ENCODE results near the gene FKBP5. TPM values are rescaled to one million over a fixed set of nuclear protein-coding genes. Genes with fewer than 3 reads are reported as not detected.
A peak's percentile ranks its signal among the peaks of the same experiment; 100 is the strongest.
"Not testable (repeated sequence)": the region's sequence is repeated elsewhere in the genome, so short reads cannot be mapped to it uniquely, and the experiment has no call there.

Gene FKBP5
- total and polyA plus RNA-seq, 3 donors from 2014 or later, result 86.8 to 185 (median 156) TPM

DNA sequence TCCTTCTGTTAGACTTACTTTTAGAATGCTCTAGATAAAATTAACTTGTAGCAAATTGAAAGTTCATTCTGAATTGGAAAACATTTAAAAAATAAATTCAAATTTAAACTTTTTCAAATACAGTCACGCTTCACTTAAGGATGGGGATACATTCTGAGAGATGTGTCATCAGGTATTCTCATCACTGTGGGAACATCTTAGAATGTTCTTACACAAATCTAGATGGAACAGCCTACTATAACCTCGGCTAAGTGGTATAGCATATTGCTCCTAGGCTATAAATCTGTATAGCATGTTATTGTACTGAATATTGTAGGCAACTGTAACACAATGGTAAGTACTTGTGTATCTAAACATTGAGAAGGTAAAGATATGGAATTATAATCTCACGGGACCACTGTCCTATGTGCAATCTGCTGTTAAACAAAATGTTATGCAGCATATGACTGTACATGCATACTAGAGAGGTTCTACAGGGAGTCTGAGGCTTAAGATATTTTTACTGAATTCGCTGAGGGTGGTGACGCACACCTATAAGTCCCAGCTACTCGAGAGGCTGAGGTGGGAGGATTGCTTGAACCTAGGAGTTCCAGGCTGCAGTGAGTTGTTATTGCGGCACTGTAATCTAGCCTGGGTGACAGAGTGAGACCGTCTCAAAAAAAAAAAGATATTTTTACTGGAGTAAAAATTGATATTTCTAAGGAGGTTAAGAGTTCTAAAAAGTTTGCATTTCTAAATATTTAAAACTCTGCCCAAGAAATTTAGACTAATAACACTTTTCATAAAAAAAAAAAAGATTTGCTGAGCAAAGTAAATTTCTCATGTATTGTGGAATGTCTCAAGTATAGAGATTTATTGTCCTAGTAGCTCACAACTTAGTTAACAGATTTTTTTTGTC lies 88.7 kb downstream of the FKBP5 start:
- intact Hi-C loops (cut with DNase I; ENCODE audit: low total_unique reads), result loop anchor here (5.0 kb wide), 2 partner anchors 87 to 127 kb away; partner anchors contain the start of gene FKBP5
- Histone ChIP-seq H3K4me3 (no peak overlapping the region), H3K9me3 (no peaks in the 10 kb centered on the region), H3K27ac (peak overlapping the region; percentile 96 to 97), H3K36me3 (ENCODE audit: low read depth, missing control alignments) (no peaks in the 10 kb centered on the region), H3K27me3 (no peaks in the 10 kb centered on the region), H3K4me1 (peaks cover 63% of the 10 kb centered on the region)
- TF ChIP-seq, protein P1, sequence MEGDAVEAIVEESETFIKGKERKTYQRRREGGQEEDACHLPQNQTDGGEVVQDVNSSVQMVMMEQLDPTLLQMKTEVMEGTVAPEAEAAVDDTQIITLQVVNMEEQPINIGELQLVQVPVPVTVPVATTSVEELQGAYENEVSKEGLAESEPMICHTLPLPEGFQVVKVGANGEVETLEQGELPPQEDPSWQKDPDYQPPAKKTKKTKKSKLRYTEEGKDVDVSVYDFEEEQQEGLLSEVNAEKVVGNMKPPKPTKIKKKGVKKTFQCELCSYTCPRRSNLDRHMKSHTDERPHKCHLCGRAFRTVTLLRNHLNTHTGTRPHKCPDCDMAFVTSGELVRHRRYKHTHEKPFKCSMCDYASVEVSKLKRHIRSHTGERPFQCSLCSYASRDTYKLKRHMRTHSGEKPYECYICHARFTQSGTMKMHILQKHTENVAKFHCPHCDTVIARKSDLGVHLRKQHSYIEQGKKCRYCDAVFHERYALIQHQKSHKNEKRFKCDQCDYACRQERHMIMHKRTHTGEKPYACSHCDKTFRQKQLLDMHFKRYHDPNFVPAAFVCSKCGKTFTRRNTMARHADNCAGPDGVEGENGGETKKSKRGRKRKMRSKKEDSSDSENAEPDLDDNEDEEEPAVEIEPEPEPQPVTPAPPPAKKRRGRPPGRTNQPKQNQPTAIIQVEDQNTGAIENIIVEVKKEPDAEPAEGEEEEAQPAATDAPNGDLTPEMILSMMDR (IDR thresholded peaks at IDR 0.05), result no peak
- TF ChIP-seq POLR2A (IDR thresholded peaks at IDR 0.05), result no peak
- no peak for DNase-seq
- 52 to 59% methylated on average over 8 of the region's 8 CpGs for WGBS, 2 donors

DNA sequence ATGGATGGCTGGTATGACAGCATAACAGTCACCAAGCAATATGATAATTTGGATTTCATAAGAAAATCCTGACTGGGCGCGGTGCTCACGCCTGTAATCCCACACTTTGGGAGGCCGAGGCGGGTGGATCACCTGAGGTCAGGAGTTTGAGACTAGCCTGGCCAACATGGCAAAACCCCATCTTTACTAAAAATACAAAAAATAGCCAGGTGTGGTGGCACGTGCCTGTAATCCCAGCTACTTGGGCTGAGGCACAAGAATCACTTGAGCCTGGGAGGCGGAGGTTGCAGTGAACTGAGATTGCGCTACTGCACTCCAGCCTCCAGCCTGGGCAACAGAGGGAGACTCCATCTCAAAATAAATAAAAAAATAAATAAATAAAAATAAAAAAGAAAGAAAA lies 90.1 kb downstream of the FKBP5 start:
- H3K4me3 ChIP-seq; H3K9me3 ChIP-seq; intact Hi-C loops (cut with DNase I; ENCODE audit: low total_unique reads); DNase-seq; H3K27me3 ChIP-seq; H3K36me3 ChIP-seq (ENCODE audit: low read depth, missing control alignments): not testable (repeated sequence)
- 95 to 96% methylated on average over 8 of the region's 8 CpGs for WGBS, 2 donors
- Histone ChIP-seq H3K4me1 (peaks cover 54% of the 10 kb centered on the region), H3K27ac (peak overlapping the region; percentile 96 to 97)

GRCh38 chr6:35596448-35597442 lies 92.0 kb downstream of the FKBP5 start:
- no peak for DNase-seq
- Histone ChIP-seq H3K27ac (peak overlapping the region; percentile 6 to 97), H3K36me3 (ENCODE audit: low read depth, missing control alignments) (no peaks in the 10 kb centered on the region), H3K27me3 (no peaks in the 10 kb centered on the region), H3K4me1 (peaks cover 54% of the 10 kb centered on the region), H3K9me3 (no peaks in the 10 kb centered on the region), H3K4me3 (no peak overlapping the region)
- intact Hi-C loops (cut with DNase I; ENCODE audit: low total_unique reads), result no loop called here
- TF ChIP-seq, protein P1 (IDR thresholded peaks at IDR 0.05), result no peak
- TF ChIP-seq POLR2A (IDR thresholded peaks at IDR 0.05), result no peak
- 68 to 80% methylated on average over 8 of the region's 8 CpGs for WGBS, 2 donors

- TF ChIP-seq POLR2A (IDR thresholded peaks at IDR 0.05), result no peak
- TF ChIP-seq, protein P1 (IDR thresholded peaks at IDR 0.05), result no peak
- H3K36me3 ChIP-seq (ENCODE audit: low read depth, missing control alignments), result no peaks in the 10 kb centered on the region
- 91 to 92% methylated on average over 6 of the region's 6 CpGs for WGBS, 2 donors
- intact Hi-C loops (cut with DNase I; ENCODE audit: low total_unique reads), result no loop called here
- no peak for DNase-seq
- H3K27me3 ChIP-seq, result no peaks in the 10 kb centered on the region
- H3K4me1 ChIP-seq, result peaks cover 52% of the 10 kb centered on the region
- H3K27ac ChIP-seq, result peak overlapping the region; percentile 24 to 97
- no peaks in the 10 kb centered on the region for H3K9me3 ChIP-seq
- no peak overlapping the region for H3K4me3 ChIP-seq
Observed at GRCh38 chr6:35594503-35595186, 94.1 kb downstream of the FKBP5 start.

All from testis (tissue), 3 donors.